Activated effector memory CD4-positive, alpha-beta T cell treated with anti-CD3 and anti-CD28 coated beads, Interleukin-2, amount 50 U/mL, for 16 hours (primary cell): ENCODE measurements around the gene SLC5A5.
"Not testable (repeated sequence)": the region's sequence is repeated elsewhere in the genome, so short reads cannot be mapped to it uniquely, and the experiment has no call there.

Source experiments
- DNase-seq: peaks from one replicate; pipeline ENCODE4 v3.0.0-alpha.2; 2020

SLC5A5 gene

GRCh38 chr19:17872251-17873001 is 681 bp downstream of the SLC5A5 start:
- DNase-seq, result peak; percentile 82

- peak; percentile 87 for DNase-seq
Measured at GRCh38 chr19:17873786-17874757, 2.3 kb downstream of the SLC5A5 start.

GRCh38 chr19:17874758-17875135 is 3.0 kb downstream of the SLC5A5 start:
- no peak for DNase-seq

- DNase-seq, result no peak
Measured at GRCh38 chr19:17877696-17878095, 6.0 kb downstream of the SLC5A5 start.

GRCh38 chr19:17879466-17879865 is 7.7 kb downstream of the SLC5A5 start:
- no peak for DNase-seq

GRCh38 chr19:17881701-17882100 is 10.0 kb downstream of the SLC5A5 start:
- DNase-seq, result no peak

- no peak for DNase-seq
Measured at GRCh38 chr19:17883627-17884410, 12.1 kb downstream of the SLC5A5 start.

- no peak for DNase-seq
Measured at GRCh38 chr19:17886515-17886914, 14.8 kb downstream of the SLC5A5 start.

- not testable (repeated sequence) for DNase-seq
Measured at GRCh38 chr19:17887221-17887620, 15.5 kb downstream of the SLC5A5 start.

- no peak for DNase-seq
Measured at GRCh38 chr19:17888260-17888659, 16.5 kb downstream of the SLC5A5 start.

- no peak for DNase-seq
Measured at GRCh38 chr19:17889609-17890214, 18.0 kb downstream of the SLC5A5 start.

GRCh38 chr19:17893766-17894165 is 22.0 kb downstream of the SLC5A5 start:
- no peak for DNase-seq

- DNase-seq, result no peak
Measured at GRCh38 chr19:17902701-17903100, 31.0 kb downstream of the SLC5A5 start.

GRCh38 chr19:17908244-17908643 is 36.5 kb downstream of the SLC5A5 start:
- DNase-seq, result no peak

- DNase-seq, result no peak
Measured at GRCh38 chr19:17909003-17909732, 37.4 kb downstream of the SLC5A5 start.

- no peak for DNase-seq
Measured at GRCh38 chr19:17910791-17911360, 39.1 kb downstream of the SLC5A5 start.

- DNase-seq, result no peak
Measured at GRCh38 chr19:17915940-17916593, 44.3 kb downstream of the SLC5A5 start.

- DNase-seq, result not testable (repeated sequence)
Measured at GRCh38 chr19:17918151-17918550, 46.4 kb downstream of the SLC5A5 start.

- DNase-seq, result not testable (repeated sequence)
Measured at GRCh38 chr19:17919122-17919521, 47.4 kb downstream of the SLC5A5 start.

GRCh38 chr19:17920527-17920926 is 48.8 kb downstream of the SLC5A5 start:
- no peak for DNase-seq

GRCh38 chr19:17922138-17922537 is 50.4 kb downstream of the SLC5A5 start:
- DNase-seq, result no peak
